WTC11 (cell line): Measurements from ENCODE around the gene CD86. TPM values are rescaled to one million over a fixed set of nuclear protein-coding genes. Genes with fewer than 3 reads are reported as not detected.

Source experiments
- ATAC-seq: fragments of 200-7000 bp; cut with Tn5 transposase; 2 replicates; pipeline ENCODE4 v1.10.0; 2021; ENCODE audit warnings: mild to moderate bottlenecking, moderate library complexity
- CTCF ChIA-PET: fragments of 300-600 bp; sonication (Branson Sonifier 250); formaldehyde crosslinking; loops from one replicate; lab custom pipeline; 2021; ENCODE audit warnings: antibody characterized with exemption; lab: Charles Lee
- POLR2A ChIA-PET: fragments of 350-600 bp; sonication (Branson Sonifier 250); formaldehyde crosslinking; loops from one replicate; lab custom pipeline; 2021; ENCODE audit warnings: antibody characterized with exemption; lab: Charles Lee
- DNase-seq: peaks from one replicate; pipeline ENCODE4 v3.0.0; 2021; ENCODE audit warnings: low spot score
- H3K27ac Mint-ChIP-seq: 2 replicates; pipeline ENCODE4 v1.8.0; 2021; ENCODE audit warnings: mixed read lengths
- H3K27me3 Mint-ChIP-seq: 2 replicates; pipeline ENCODE4 v1.8.0; 2021; ENCODE audit warnings: low read depth, mild to moderate bottlenecking, moderate library complexity, mixed read lengths
- H3K36me3 Mint-ChIP-seq: 2 replicates; pipeline ENCODE4 v1.8.0; 2021; ENCODE audit warnings: mixed read lengths
- H3K4me1 Mint-ChIP-seq: 2 replicates; pipeline ENCODE4 v1.8.0; 2022; ENCODE audit warnings: mixed read lengths
- H3K4me3 Mint-ChIP-seq: 2 replicates; pipeline ENCODE4 v1.8.0; 2021; ENCODE audit warnings: mild to moderate bottlenecking, moderate library complexity, mixed read lengths
- H3K9me3 Mint-ChIP-seq: 2 replicates; pipeline ENCODE4 v1.8.0; 2021; ENCODE audit warnings: mixed read lengths
- CBFB ChIP-seq: sonication (generic); formaldehyde crosslinking; IDR thresholded peaks from 2 replicates; pipeline ENCODE4 v1.8.1; 2022; ENCODE audit warnings: mild to moderate bottlenecking, low read depth, missing genetic modification reagents
- CREM ChIP-seq: sonication (generic); formaldehyde crosslinking; IDR thresholded peaks from 2 replicates; pipeline ENCODE4 v1.8.1; 2022; ENCODE audit warnings: mild to moderate bottlenecking, missing genetic modification reagents, moderate library complexity
- JAZF1 ChIP-seq: fragments of 250-450 bp; sonication (Bioruptor Pico); IDR thresholded peaks from 2 replicates; pipeline ENCODE4 v1.9.0; 2021; ENCODE audit warnings: moderate library complexity, mild to moderate bottlenecking, inconsistent platforms
- JUN ChIP-seq: sonication (generic); formaldehyde crosslinking; IDR thresholded peaks from 2 replicates; pipeline ENCODE4 v1.8.0; 2023; ENCODE audit warnings: mild to moderate bottlenecking, missing genetic modification reagents
- OVOL2 ChIP-seq: fragments of 250-450 bp; sonication (Bioruptor Pico); IDR thresholded peaks from 2 replicates; pipeline ENCODE4 v1.9.0; 2021; ENCODE audit warnings: mild to moderate bottlenecking, borderline replicate concordance
- ZNF671 ChIP-seq: fragments of 250-450 bp; sonication (Bioruptor Pico); IDR thresholded peaks from 2 replicates; pipeline ENCODE4 v1.8.0; 2021; ENCODE audit warnings: mild to moderate bottlenecking
- total RNA-seq: library from RNA; stranded (reverse); gene quantifications from 3 replicates; pipeline ENCODE4 v1.2.3, GENCODE V29; 2021
- TF ChIP-seq, protein P1 (sequence below): fragments of 250-450 bp; sonication (Bioruptor Pico); IDR thresholded peaks from 2 replicates; pipeline ENCODE4 v1.9.0; 2021; ENCODE audit warnings: mild to moderate bottlenecking, borderline replicate concordance
- TF ChIP-seq, protein P2 (sequence below): sonication (generic); formaldehyde crosslinking; IDR thresholded peaks from 2 replicates; pipeline ENCODE4 v1.8.1; 2022; ENCODE audit warnings: mild to moderate bottlenecking, missing genetic modification reagents, moderate library complexity, borderline replicate concordance
- TF ChIP-seq, protein P3 (sequence below): sonication (generic); formaldehyde crosslinking; IDR thresholded peaks from 2 replicates; pipeline ENCODE4 v1.8.1; 2022; ENCODE audit warnings: missing genetic modification reagents, borderline replicate concordance
- TF ChIP-seq, protein P4 (sequence below): sonication (generic); formaldehyde crosslinking; IDR thresholded peaks from 2 replicates; pipeline ENCODE4 v1.8.0; 2023; ENCODE audit warnings: mild to moderate bottlenecking, missing genetic modification reagents

The CD86 gene
- total RNA-seq, 1 experiment from 2014 or later, result 0.61 TPM

DNA sequence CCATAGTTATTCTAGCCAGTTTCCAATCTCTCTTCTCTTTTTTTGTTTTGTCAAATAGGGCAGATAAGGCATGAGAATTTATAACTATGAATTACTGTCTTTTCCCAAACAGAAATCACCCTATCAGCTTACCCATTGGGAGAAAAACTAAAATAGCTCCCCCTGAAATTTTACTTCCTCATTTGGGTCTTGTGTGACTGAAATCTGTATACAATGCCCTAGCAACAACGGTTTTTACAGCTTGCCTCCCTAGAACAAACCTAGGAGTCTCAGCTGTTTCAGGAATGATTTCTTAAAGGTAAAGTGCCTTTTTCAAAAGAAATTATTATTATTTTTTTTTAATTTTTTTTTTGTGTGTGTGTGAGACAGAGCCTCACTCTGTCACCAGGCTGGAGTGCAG, 56.8 kb downstream of the CD86 start (continued):
- TF ChIP-seq, protein P1, sequence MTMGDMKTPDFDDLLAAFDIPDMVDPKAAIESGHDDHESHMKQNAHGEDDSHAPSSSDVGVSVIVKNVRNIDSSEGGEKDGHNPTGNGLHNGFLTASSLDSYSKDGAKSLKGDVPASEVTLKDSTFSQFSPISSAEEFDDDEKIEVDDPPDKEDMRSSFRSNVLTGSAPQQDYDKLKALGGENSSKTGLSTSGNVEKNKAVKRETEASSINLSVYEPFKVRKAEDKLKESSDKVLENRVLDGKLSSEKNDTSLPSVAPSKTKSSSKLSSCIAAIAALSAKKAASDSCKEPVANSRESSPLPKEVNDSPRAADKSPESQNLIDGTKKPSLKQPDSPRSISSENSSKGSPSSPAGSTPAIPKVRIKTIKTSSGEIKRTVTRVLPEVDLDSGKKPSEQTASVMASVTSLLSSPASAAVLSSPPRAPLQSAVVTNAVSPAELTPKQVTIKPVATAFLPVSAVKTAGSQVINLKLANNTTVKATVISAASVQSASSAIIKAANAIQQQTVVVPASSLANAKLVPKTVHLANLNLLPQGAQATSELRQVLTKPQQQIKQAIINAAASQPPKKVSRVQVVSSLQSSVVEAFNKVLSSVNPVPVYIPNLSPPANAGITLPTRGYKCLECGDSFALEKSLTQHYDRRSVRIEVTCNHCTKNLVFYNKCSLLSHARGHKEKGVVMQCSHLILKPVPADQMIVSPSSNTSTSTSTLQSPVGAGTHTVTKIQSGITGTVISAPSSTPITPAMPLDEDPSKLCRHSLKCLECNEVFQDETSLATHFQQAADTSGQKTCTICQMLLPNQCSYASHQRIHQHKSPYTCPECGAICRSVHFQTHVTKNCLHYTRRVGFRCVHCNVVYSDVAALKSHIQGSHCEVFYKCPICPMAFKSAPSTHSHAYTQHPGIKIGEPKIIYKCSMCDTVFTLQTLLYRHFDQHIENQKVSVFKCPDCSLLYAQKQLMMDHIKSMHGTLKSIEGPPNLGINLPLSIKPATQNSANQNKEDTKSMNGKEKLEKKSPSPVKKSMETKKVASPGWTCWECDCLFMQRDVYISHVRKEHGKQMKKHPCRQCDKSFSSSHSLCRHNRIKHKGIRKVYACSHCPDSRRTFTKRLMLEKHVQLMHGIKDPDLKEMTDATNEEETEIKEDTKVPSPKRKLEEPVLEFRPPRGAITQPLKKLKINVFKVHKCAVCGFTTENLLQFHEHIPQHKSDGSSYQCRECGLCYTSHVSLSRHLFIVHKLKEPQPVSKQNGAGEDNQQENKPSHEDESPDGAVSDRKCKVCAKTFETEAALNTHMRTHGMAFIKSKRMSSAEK (CRISPR knock-in tag), result no peak
- no peak for TF ChIP-seq CREM
- TF ChIP-seq, all 79 proteins: peak for 0

DNA sequence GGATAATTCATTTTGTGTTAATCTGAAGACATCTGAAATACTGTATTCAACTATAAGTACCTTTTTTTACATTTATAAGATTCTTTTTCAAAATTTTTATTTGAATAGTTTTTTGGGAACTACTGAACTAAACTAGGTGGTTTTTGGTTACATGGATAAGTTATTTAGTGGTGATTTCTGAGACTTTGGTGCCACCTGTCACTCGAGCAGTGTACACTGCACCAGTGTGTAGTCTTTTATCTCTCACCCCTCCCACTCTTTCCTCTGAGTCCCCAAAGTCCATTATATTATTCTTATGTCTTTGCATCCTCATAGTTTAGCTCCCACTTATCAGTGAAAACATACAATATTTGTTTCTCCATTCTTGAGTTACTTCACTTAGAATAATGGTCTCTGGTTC, 57.6 kb downstream of the CD86 start:
- ChIA-PET POLR2A (no interaction called here), CTCF (no interaction called here)
- H3K27ac Mint-ChIP-seq, result no peak overlapping the region
- no peaks in the 10 kb centered on the region for H3K36me3 Mint-ChIP-seq
- no peak for ATAC-seq
- peaks cover under 1% of the 10 kb centered on the region for H3K27me3 Mint-ChIP-seq
- peaks cover 14% of the 10 kb centered on the region for H3K9me3 Mint-ChIP-seq
- H3K4me1 Mint-ChIP-seq, result no peaks in the 10 kb centered on the region
- DNase-seq, result no peak
- H3K4me3 Mint-ChIP-seq, result no peak overlapping the region
- TF ChIP-seq, protein P2, sequence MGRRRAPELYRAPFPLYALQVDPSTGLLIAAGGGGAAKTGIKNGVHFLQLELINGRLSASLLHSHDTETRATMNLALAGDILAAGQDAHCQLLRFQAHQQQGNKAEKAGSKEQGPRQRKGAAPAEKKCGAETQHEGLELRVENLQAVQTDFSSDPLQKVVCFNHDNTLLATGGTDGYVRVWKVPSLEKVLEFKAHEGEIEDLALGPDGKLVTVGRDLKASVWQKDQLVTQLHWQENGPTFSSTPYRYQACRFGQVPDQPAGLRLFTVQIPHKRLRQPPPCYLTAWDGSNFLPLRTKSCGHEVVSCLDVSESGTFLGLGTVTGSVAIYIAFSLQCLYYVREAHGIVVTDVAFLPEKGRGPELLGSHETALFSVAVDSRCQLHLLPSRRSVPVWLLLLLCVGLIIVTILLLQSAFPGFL (CRISPR knock-in tag), result no peak
- TF ChIP-seq OVOL2, result no peak
- no peak for TF ChIP-seq ZNF671 (CRISPR knock-in tag)
- TF ChIP-seq, protein P3, sequence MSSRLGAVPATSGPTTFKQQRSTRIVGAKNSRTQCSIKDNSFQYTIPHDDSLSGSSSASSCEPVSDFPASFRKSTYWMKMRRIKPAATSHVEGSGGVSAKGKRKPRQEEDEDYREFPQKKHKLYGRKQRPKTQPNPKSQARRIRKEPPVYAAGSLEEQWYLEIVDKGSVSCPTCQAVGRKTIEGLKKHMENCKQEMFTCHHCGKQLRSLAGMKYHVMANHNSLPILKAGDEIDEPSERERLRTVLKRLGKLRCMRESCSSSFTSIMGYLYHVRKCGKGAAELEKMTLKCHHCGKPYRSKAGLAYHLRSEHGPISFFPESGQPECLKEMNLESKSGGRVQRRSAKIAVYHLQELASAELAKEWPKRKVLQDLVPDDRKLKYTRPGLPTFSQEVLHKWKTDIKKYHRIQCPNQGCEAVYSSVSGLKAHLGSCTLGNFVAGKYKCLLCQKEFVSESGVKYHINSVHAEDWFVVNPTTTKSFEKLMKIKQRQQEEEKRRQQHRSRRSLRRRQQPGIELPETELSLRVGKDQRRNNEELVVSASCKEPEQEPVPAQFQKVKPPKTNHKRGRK, result no peak

DNA sequence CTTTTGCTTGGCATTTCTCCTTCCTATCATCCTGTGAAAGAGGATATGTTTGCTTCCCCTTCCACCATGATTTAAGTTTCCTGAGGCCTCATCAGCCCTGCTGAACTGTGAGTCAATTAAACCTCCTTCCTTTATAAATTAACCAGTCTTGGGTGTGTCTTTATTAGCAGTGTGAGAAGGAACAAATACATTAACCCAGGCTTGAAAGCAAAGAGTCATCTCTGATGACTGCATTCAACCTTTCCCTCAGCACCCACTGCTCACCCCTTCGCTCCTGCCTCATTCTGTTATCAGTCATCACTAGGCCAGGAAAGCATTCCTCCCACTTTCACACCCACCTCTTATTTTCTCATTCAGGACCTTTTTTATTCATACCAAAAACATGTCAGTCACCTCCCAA, 68.7 kb downstream of the CD86 start:
- Mint-ChIP-seq H3K4me1 (no peaks in the 10 kb centered on the region), H3K27me3 (peaks cover 20% of the 10 kb centered on the region), H3K36me3 (peaks cover 14% of the 10 kb centered on the region), H3K9me3 (peaks cover 57% of the 10 kb centered on the region), H3K4me3 (no peak overlapping the region), H3K27ac (no peak overlapping the region)
- ChIA-PET CTCF (no interaction called here), POLR2A (no interaction called here)
- DNase-seq (no peak), ATAC-seq (no peak)
- no peak for TF ChIP-seq JAZF1 (CRISPR knock-in tag)

DNA sequence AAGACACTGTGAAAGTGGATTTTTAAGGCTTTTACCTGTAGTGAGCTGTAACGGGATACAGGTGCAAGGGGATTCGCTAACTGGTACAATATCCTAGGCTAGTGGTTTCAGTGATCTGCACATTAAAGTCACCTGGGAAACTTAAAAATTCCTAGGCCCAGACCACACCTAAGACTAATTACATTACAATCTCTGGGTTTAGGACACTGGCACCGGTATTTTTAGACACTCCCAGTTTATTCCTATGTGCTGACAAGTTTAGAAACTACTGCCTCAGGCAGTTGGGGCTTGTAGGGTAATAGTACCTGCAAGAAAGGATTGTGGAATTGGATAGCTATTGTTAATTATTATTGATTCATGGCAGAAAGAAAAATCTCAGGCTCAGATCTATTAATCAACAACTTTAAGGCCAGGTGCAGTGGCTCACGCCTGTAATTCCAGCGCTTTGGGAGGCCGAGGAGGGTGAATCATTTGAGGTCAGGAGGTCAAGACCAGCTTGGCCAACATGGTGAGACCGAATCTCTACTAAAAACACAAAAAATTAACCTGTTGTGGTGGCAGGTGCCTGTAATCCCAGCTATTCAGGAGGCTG, 77.9 kb downstream of the CD86 start:
- ATAC-seq, result no peak

DNA sequence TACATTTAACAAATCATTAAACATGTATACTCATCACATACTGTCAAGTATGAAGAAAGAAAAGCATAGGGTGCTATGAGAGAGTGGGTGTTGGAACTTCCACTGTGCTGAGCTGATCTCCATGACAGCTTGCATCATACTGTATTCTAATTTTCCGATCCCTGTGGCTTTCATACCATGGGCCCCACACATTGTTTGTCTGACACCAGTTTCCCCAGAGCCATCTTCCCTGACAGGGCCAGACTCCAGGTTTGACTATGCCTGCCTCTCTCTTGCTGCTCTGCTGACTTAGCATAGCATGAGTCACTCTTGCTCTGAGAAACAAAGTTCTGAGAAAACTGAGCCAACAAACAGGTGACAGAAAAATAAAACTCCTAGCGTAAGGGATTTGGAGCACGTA, 91.3 kb downstream of the CD86 start:
- Mint-ChIP-seq H3K9me3 (peaks cover 26% of the 10 kb centered on the region), H3K27me3 (peaks cover 6% of the 10 kb centered on the region), H3K27ac (no peak overlapping the region), H3K4me1 (no peaks in the 10 kb centered on the region), H3K36me3 (peaks cover 21% of the 10 kb centered on the region), H3K4me3 (no peak overlapping the region)
- no peak for ATAC-seq
- no peak for DNase-seq
- TF ChIP-seq, protein P4, sequence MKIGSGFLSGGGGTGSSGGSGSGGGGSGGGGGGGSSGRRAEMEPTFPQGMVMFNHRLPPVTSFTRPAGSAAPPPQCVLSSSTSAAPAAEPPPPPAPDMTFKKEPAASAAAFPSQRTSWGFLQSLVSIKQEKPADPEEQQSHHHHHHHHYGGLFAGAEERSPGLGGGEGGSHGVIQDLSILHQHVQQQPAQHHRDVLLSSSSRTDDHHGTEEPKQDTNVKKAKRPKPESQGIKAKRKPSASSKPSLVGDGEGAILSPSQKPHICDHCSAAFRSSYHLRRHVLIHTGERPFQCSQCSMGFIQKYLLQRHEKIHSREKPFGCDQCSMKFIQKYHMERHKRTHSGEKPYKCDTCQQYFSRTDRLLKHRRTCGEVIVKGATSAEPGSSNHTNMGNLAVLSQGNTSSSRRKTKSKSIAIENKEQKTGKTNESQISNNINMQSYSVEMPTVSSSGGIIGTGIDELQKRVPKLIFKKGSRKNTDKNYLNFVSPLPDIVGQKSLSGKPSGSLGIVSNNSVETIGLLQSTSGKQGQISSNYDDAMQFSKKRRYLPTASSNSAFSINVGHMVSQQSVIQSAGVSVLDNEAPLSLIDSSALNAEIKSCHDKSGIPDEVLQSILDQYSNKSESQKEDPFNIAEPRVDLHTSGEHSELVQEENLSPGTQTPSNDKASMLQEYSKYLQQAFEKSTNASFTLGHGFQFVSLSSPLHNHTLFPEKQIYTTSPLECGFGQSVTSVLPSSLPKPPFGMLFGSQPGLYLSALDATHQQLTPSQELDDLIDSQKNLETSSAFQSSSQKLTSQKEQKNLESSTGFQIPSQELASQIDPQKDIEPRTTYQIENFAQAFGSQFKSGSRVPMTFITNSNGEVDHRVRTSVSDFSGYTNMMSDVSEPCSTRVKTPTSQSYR, result no peak
- TF ChIP-seq JUN (CRISPR knock-in tag), result no peak
- ChIA-PET CTCF (no interaction called here), POLR2A (no interaction called here)

More for the DNA sequence above, 77.9 kb downstream of the CD86 start:
- no peaks in the 10 kb centered on the region for H3K4me1 Mint-ChIP-seq
- TF ChIP-seq CBFB (CRISPR knock-in tag), result no peak
- DNase-seq, result no peak
- H3K9me3 Mint-ChIP-seq, result peaks cover 8% of the 10 kb centered on the region
- ChIA-PET POLR2A (no interaction called here), CTCF (no interaction called here)
- H3K27me3 Mint-ChIP-seq, result peaks cover 12% of the 10 kb centered on the region
- H3K27ac Mint-ChIP-seq, result no peak overlapping the region
- H3K4me3 Mint-ChIP-seq, result no peak overlapping the region
- no peaks in the 10 kb centered on the region for H3K36me3 Mint-ChIP-seq
